GM20000 (cell line): ENCODE data around the gene UVSSA.

Source experiments
- DNase-seq: peaks from one replicate; pipeline ENCODE4 v3.0.0; 2012; ENCODE audit warnings: low spot score
- CTCF ChIP-seq: IDR thresholded peaks from 2 replicates; pipeline ENCODE4 v1.5.1; 2012; ENCODE audit warnings: mild to moderate bottlenecking, control low read depth; ENCODE audit errors: extremely low read depth, missing control alignments

UVSSA gene

GRCh38 chr4:1399508-1400190, 52.6 kb downstream of the UVSSA start:
- no peak for TF ChIP-seq CTCF
- peak; percentile 10 for DNase-seq

- DNase-seq, result peak; percentile 21
- TF ChIP-seq CTCF, result no peak
Measured at GRCh38 chr4:1400191-1400805, 53.3 kb downstream of the UVSSA start.

GRCh38 chr4:1400831-1401408, 53.9 kb downstream of the UVSSA start:
- TF ChIP-seq CTCF, result no peak
- DNase-seq, result peak; percentile 26

- peak; percentile 36 for DNase-seq
- no peak for TF ChIP-seq CTCF
Measured at GRCh38 chr4:1401409-1402020, 54.5 kb downstream of the UVSSA start.

GRCh38 chr4:1402021-1402515, 55.1 kb downstream of the UVSSA start:
- TF ChIP-seq CTCF, result no peak
- DNase-seq, result peak; percentile 46

- DNase-seq, result peak; percentile 49
- TF ChIP-seq CTCF, result no peak
Measured at GRCh38 chr4:1402516-1403091, 55.6 kb downstream of the UVSSA start.
